ENCODE measurements around the gene OR5D18. TPM values are rescaled to one million over a fixed set of nuclear protein-coding genes. Genes with fewer than 3 reads are reported as not detected.

OR5D18 gene
- total RNA-seq, 4 donors from 2014 or later: not detected

Other genes with a start within 250 kb of the OR5D18 start
- gene OR4C16, start 247.5 kb upstream of the OR5D18 start, total RNA-seq: not detected
- not detected for gene OR4C11, start 212.0 kb upstream of the OR5D18 start, total RNA-seq
- gene OR4P4, start 184.5 kb upstream of the OR5D18 start, total RNA-seq: not detected
- gene OR4S2, start 171.3 kb upstream of the OR5D18 start, total RNA-seq: not detected
- gene OR4C6, start 157.4 kb upstream of the OR5D18 start, total RNA-seq: not detected
- gene OR5D13, start 46.2 kb upstream of the OR5D18 start, total RNA-seq: not detected
- not detected for gene OR5D14, start 24.1 kb upstream of the OR5D18 start, total RNA-seq
- gene OR5L1, start 8.3 kb upstream of the OR5D18 start, total RNA-seq: not detected
- not detected for gene OR5L2, start 7.6 kb downstream of the OR5D18 start, total RNA-seq
- gene OR5D16, start 19.1 kb downstream of the OR5D18 start, total RNA-seq: not detected
- gene TRIM51, start 63.7 kb downstream of the OR5D18 start, total RNA-seq: not detected
- not detected for gene OR5W2, start 95.0 kb downstream of the OR5D18 start, total RNA-seq
- gene OR5I1, start 116.8 kb downstream of the OR5D18 start, total RNA-seq: not detected
- gene OR10AG1, start 150.3 kb downstream of the OR5D18 start, total RNA-seq: not detected
- gene OR5F1, start 175.0 kb downstream of the OR5D18 start, total RNA-seq: not detected
- gene OR5AS1, start 208.0 kb downstream of the OR5D18 start, total RNA-seq: not detected

Data from lower leg skin (tissue), 4 donors.